Natural killer cell (primary cell): ENCODE measurements around the gene CDYL2. TPM values are rescaled to one million over a fixed set of nuclear protein-coding genes. Genes with fewer than 3 reads are reported as not detected.

Source experiments
- ATAC-seq, 3 donors: fragments of 150-1000 bp in 2 of 3; fragments of 200-7000 bp in 1 of 3; cut with Tn5 transposase; 1 replicate in 1 of 3; 2 replicates in 2 of 3; pipeline ENCODE4 v1.10.0; 2021; ENCODE audit warnings: mild to moderate bottlenecking in 2 of 3, moderate library complexity in 2 of 3
- DNase-seq, 2 donors: peaks; one replicate each; pipeline versions ENCODE4 v3.0.0 to v3.0.0-alpha.2; 2013 to 2021; ENCODE audit warnings: mixed read lengths in 1 of 2
- H3K27ac ChIP-seq: one replicate; pipeline ENCODE4 v1.5.1; 2013; ENCODE audit warnings: mild to moderate bottlenecking, low read length
- H3K27me3 ChIP-seq: one replicate; pipeline ENCODE4 v1.6.1; 2013; ENCODE audit warnings: low read length; ENCODE audit not compliant: control insufficient read depth, insufficient read depth
- H3K36me3 ChIP-seq: one replicate; pipeline ENCODE4 v1.6.1; 2013; ENCODE audit warnings: low read length; ENCODE audit not compliant: control insufficient read depth, insufficient read depth
- H3K4me1 ChIP-seq: one replicate; pipeline ENCODE4 v1.6.1; 2013; ENCODE audit warnings: low read length; ENCODE audit not compliant: control insufficient read depth, insufficient read depth
- H3K4me3 ChIP-seq: one replicate; pipeline ENCODE4 v1.5.1; 2013; ENCODE audit warnings: low read length
- H3K9me3 ChIP-seq: one replicate; pipeline ENCODE4 v1.6.1; 2013; ENCODE audit warnings: low read length; ENCODE audit not compliant: control insufficient read depth, insufficient read depth
- H3K27ac Mint-ChIP-seq, 2 donors: one replicate each; pipeline ENCODE4 v1.8.0; 2022; ENCODE audit warnings: mild to moderate bottlenecking in 2 of 2, mixed read lengths in 2 of 2, moderate library complexity in 1 of 2
- H3K27me3 Mint-ChIP-seq, 2 donors: one replicate each; pipeline ENCODE4 v1.8.0; 2022; ENCODE audit warnings: low read depth in 2 of 2, mixed read lengths in 2 of 2
- H3K36me3 Mint-ChIP-seq: one replicate; pipeline ENCODE4 v1.8.0; 2022; ENCODE audit warnings: mixed read lengths
- H3K4me1 Mint-ChIP-seq, 2 donors: one replicate each; pipeline ENCODE4 v1.8.0; 2022; ENCODE audit warnings: mixed read lengths in 2 of 2
- H3K4me3 Mint-ChIP-seq: one replicate; pipeline ENCODE4 v1.8.0; 2022; ENCODE audit warnings: mild to moderate bottlenecking, moderate library complexity, mixed read lengths
- H3K9me3 Mint-ChIP-seq, 2 donors: one replicate each; pipeline ENCODE4 v1.8.0; 2022; ENCODE audit warnings: mixed read lengths in 2 of 2
- CTCF ChIP-seq: fragments of 200-600 bp; IDR thresholded peaks from one replicate; pipeline ENCODE4 v1.8.0; 2022; ENCODE audit warnings: antibody characterized with exemption
- WGBS: methylation state at CpG from one replicate; pipeline ENCODE4 v1.1.7; 2013; ENCODE audit warnings: missing lambda C conversion rate; ENCODE audit not compliant: insufficient coverage; 5-methylcytosine and 5-hydroxymethylcytosine counted together
- intact Hi-C: fragments of 100-400 bp; cut with micrococcal nuclease; formaldehyde crosslinking; loops from one replicate; pipeline ENCODE4 v1.14.2; 2022
- total RNA-seq, 4 donors: library from RNA; stranded (reverse); fragments of 120-200 nt in 1 of 4; gene quantifications; one replicate each; pipeline versions ENCODE4 v1.2.3 to v1.2.4, GENCODE V29; 2013 to 2022

The CDYL2 gene
- total RNA-seq, 3 donors from 2014 or later (not counting 1 experiment from before 2014, with no cell fraction given) = 2.7 to 14.5 (median 3.4) TPM

- TF ChIP-seq CTCF = no peak
- H3K36me3 ChIP-seq = no peaks in the 10 kb centered on the region
Measured at GRCh38 chr16:80616362-80616761, 188.0 kb downstream of the CDYL2 start.

GRCh38 chr16:80615735-80616134 is 188.7 kb downstream of the CDYL2 start:
- Mint-ChIP-seq H3K27me3 (peaks cover 0 to 5% of the 10 kb centered on the region in 2 donors), H3K4me3 (no peak overlapping the region), H3K36me3 (no peaks in the 10 kb centered on the region), H3K27ac (no peak overlapping the region), H3K9me3 (no peaks in the 10 kb centered on the region), H3K4me1 (no peaks in the 10 kb centered on the region)
- no peak for TF ChIP-seq CTCF
- no peak overlapping the region for H3K4me3 ChIP-seq
- WGBS = 83% methylated on average over 12 of the region's 12 CpGs
- H3K9me3 ChIP-seq = no peaks in the 10 kb centered on the region
- H3K27ac ChIP-seq = no peak overlapping the region
- ATAC-seq (no peak), DNase-seq (no peak)
- no peaks in the 10 kb centered on the region for H3K36me3 ChIP-seq
- no peaks in the 10 kb centered on the region for H3K27me3 ChIP-seq
- intact Hi-C loops = no loop called here
- no peaks in the 10 kb centered on the region for H3K4me1 ChIP-seq

More at GRCh38 chr16:80616362-80616761, 188.0 kb downstream of the CDYL2 start:
- Mint-ChIP-seq H3K4me3 (no peak overlapping the region), H3K36me3 (no peaks in the 10 kb centered on the region), H3K27ac (no peak overlapping the region), H3K9me3 (no peaks in the 10 kb centered on the region), H3K4me1 (no peaks in the 10 kb centered on the region), H3K27me3 (peaks cover 0 to 5% of the 10 kb centered on the region in 2 donors)
- 96% methylated on average over 3 of the region's 3 CpGs for WGBS
- ATAC-seq (no peak), DNase-seq (no peak)
- no peak overlapping the region for H3K4me3 ChIP-seq
- no peaks in the 10 kb centered on the region for H3K4me1 ChIP-seq
- intact Hi-C loops = no loop called here
- no peaks in the 10 kb centered on the region for H3K9me3 ChIP-seq
- H3K27me3 ChIP-seq = no peaks in the 10 kb centered on the region
- no peak overlapping the region for H3K27ac ChIP-seq

DNA sequence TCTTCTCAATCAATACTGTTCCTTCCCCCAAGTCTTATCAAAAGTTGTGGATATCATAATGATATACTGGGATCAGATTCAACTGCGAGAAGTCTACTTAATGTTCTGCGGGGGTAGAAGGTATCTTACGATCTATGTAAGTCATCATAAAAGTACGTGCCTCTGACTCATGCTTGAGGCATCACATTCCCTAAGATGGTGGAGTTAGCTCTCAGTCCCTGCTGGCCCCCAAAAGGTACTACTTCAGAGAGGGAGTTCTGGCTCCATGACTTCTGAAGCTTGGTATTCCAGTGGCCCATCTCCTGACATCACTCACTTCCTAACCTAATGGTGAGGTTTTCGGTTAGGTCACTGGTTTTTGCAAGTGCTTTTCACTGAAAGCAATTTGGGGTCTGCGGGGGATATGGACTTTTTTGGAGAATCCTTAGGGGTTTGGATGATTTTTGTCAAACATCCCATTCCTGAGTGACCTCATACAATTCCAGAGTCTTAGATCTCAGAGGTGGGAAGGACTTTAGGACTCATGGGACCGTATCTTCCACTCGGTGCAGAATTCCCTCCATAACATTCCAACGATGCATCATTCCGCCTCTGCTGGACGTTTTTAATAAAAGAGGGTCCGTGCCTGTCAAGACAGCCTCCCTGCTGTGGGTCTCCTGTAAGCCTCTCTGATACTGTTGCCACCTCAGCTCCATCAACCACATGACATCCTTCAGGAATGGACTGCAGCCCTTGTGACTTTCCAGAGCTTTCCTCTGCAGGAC is 189.3 kb downstream of the CDYL2 start:
- Mint-ChIP-seq H3K4me1 (no peaks in the 10 kb centered on the region), H3K27ac (no peak overlapping the region), H3K9me3 (no peaks in the 10 kb centered on the region), H3K36me3 (no peaks in the 10 kb centered on the region), H3K4me3 (no peak overlapping the region), H3K27me3 (peaks cover 0 to 5% of the 10 kb centered on the region in 2 donors)
- no peaks in the 10 kb centered on the region for H3K9me3 ChIP-seq
- intact Hi-C loops = no loop called here
- 97% methylated on average over 11 of the region's 12 CpGs for WGBS
- H3K4me1 ChIP-seq = no peaks in the 10 kb centered on the region
- H3K36me3 ChIP-seq = no peaks in the 10 kb centered on the region
- no peak for TF ChIP-seq CTCF
- DNase-seq (no peak), ATAC-seq (no peak)
- no peaks in the 10 kb centered on the region for H3K27me3 ChIP-seq
- no peak overlapping the region for H3K27ac ChIP-seq
- H3K4me3 ChIP-seq = no peak overlapping the region
